MM.1S (cell line): ENCODE results near the gene FASTK.

Experiments
- CTCF ChIP-seq: fragments of 300-600 bp; sonication (generic); IDR thresholded peaks from 2 replicates; pipeline ENCODE4 v1.5.1; 2016; ENCODE audit warnings: antibody characterized with exemption, low read length, mixed read lengths
- EZH2 ChIP-seq: fragments of 300-600 bp; sonication (generic); optimal IDR thresholded peaks from 2 replicates; pipeline ENCODE3; 2017; ENCODE audit warnings: low read depth, mild to moderate bottlenecking, antibody characterized with exemption, low read length, mixed read lengths
- EZH2phosphoT487 ChIP-seq: fragments of 300-600 bp; sonication (generic); IDR thresholded peaks from 2 replicates; pipeline ENCODE4 v1.6.1; 2018; ENCODE audit warnings: antibody characterized with exemption, low read length

DNA sequence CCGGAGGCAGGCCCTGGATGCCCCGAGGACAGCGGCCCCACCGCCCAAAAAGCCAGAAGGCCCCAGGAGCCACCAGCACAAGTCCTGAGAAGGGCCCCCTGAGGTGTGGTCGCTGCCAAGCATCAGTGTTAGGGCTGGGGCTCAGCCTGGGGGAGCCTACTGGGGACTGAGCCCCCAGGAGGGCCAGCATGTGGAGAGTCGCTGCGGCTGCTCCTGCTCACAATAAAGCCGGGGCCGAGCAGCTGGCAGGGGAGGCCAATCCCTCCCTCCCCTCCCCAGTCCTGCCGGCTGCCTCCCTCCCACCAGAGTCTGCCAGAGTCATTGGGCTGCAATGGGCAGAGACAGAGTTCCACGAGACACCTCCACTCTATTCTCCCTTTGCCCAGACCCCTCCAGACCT lies 35.3 kb downstream of the FASTK start:
- TF ChIP-seq CTCF (no peak), EZH2 (no peak), EZH2phosphoT487 (no peak)
